Measurements from ENCODE around the gene GBX2. TPM values are rescaled to one million over a fixed set of nuclear protein-coding genes. Genes with fewer than 3 reads are reported as not detected.

The GBX2 gene
- polyA plus RNA-seq, 1 experiment = 0.11 TPM

- CTCF ChIA-PET = interaction anchor here (0.6 kb wide), 1 partner anchor 178 kb away, joined by 3 read pairs; no protein-coding TSS in a partner anchor
- no peak for DNase-seq (ENCODE audit: low read depth)
- Histone ChIP-seq H3K4me3 (ENCODE audit: low read depth, low read length) (no peak overlapping the region), H3K36me3 (ENCODE audit: control insufficient read depth, insufficient read depth, low read length) (no peaks in the 10 kb centered on the region; the same call in 1 of the 2 replicates), H3K27me3 (ENCODE audit: control insufficient read depth, insufficient read depth, low read length) (no peaks in the 10 kb centered on the region)
- POLR2A ChIA-PET = no interaction called here
- TF ChIP-seq CTCF (IDR thresholded peaks at IDR 0.05; ENCODE audit: insufficient read depth, low read depth, low read length) = no peak
Observed at GRCh38 chr2:236127010-236127409, 41.2 kb downstream of the GBX2 start.

DNA sequence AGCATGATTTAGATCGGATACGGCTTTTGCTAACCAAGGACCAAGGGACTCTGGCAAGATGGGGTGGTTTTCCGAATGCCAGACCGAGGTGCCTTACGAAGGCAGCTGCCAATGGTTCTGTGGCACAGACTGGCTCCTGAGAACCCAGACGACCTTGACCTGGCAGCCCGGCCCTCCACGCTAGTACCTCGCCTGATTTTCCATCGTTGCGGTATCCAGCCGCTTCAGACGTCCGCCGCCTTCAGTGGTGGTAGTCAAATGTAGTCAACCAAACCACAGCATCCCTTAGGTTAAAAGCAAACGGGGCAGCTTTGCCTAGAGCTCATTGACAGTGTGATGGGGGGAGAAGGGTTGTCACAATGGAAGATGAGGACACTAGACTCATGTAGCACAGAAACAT is 42.6 kb downstream of the GBX2 start:
- no peaks in the 10 kb centered on the region for H3K27me3 ChIP-seq (ENCODE audit: control insufficient read depth, insufficient read depth, low read length)
- no peak for DNase-seq (ENCODE audit: low read depth)
- TF ChIP-seq CTCF (IDR thresholded peaks at IDR 0.05; ENCODE audit: insufficient read depth, low read depth, low read length) = no peak
- POLR2A ChIA-PET = no interaction called here
- H3K36me3 ChIP-seq (ENCODE audit: control insufficient read depth, insufficient read depth, low read length) = no peaks in the 10 kb centered on the region; the same call in 1 of the 2 replicates
- CTCF ChIA-PET = interaction anchor here (1.1 to 1.2 kb wide), 2 partner anchors 17 to 45 kb away, joined by 3 to 4 read pairs; no protein-coding TSS in a partner anchor
- no peak overlapping the region for H3K4me3 ChIP-seq (ENCODE audit: low read depth, low read length)

DNA sequence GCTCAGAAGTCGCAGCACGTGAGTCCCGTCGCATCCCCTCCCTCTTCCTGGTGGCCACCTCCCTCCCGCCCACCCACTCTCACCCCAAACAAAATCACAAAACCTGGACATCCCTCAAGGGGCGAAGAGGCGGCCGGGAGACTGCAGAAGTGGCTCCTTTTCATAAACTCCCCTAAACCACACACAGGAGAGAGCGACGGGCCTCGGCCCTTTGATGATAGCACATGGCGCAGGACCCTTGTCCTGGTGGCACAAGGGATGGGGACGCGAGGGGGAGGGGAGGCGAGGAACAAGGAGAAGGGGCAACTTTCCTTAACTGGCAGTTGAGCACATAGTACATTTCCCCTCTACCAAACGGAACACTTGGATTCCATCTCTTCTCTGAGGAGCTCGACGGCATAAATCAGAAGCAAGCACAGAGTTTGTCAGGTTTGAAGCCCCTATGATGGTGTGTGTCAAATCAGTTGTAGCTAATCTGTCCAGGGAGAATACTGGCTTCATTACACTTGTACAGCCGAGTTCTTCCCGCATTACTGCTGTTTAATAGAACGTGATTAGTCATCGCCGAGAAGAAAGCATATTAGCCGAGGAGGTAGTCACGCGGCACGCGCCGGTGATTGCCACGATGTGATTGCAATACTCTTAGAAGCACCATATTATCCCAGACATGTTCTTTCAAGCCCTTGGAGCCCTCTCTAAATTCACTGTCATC is 43.8 kb downstream of the GBX2 start:
- no peak overlapping the region for H3K4me3 ChIP-seq (ENCODE audit: low read depth, low read length)
- ChIA-PET CTCF (no interaction called here), POLR2A (no interaction called here)
- H3K36me3 ChIP-seq (ENCODE audit: control insufficient read depth, insufficient read depth, low read length) = no peaks in the 10 kb centered on the region; the same call in 1 of the 2 replicates
- no peak for DNase-seq (ENCODE audit: low read depth)
- TF ChIP-seq CTCF (IDR thresholded peaks at IDR 0.05; ENCODE audit: insufficient read depth, low read depth, low read length) = no peak
- no peaks in the 10 kb centered on the region for H3K27me3 ChIP-seq (ENCODE audit: control insufficient read depth, insufficient read depth, low read length)

GRCh38 chr2:236123716-236124115 is 44.5 kb downstream of the GBX2 start:
- Histone ChIP-seq H3K27me3 (ENCODE audit: control insufficient read depth, insufficient read depth, low read length) (no peaks in the 10 kb centered on the region), H3K4me3 (ENCODE audit: low read depth, low read length) (no peak overlapping the region), H3K36me3 (ENCODE audit: control insufficient read depth, insufficient read depth, low read length) (no peaks in the 10 kb centered on the region; the same call in 1 of the 2 replicates)
- DNase-seq (ENCODE audit: low read depth) = no peak
- CTCF ChIA-PET = interaction anchor here (0.6 kb wide), 1 partner anchor 39 kb away, joined by 3 read pairs; no protein-coding TSS in a partner anchor
- no peak for TF ChIP-seq CTCF (IDR thresholded peaks at IDR 0.05; ENCODE audit: insufficient read depth, low read depth, low read length)
- POLR2A ChIA-PET = no interaction called here

DNA sequence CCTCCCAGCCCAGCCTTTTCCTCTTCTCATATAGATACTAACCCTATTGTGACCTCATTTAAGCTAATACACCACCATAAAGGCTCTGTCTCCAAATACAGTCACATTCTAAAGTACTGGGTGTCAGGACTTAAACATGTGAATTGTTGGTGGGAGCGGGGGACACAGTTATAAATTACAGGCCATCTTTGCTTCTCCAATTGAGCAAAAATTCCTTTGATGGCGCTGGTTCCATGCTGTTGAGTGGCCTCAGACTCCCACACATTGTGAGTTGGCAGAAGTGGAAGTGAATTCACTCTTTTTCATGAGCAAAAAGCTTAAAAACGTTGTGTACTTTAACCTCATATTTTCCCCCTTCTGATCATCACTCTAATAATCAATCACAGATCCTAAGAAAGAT is 46.0 kb downstream of the GBX2 start:
- ChIA-PET POLR2A (no interaction called here), CTCF (no interaction called here)

More for the DNA sequence above, 46.0 kb downstream of the GBX2 start:
- DNase-seq (ENCODE audit: low read depth) = no peak
- TF ChIP-seq CTCF (IDR thresholded peaks at IDR 0.05; ENCODE audit: insufficient read depth, low read depth, low read length) = no peak
- no peak overlapping the region for H3K4me3 ChIP-seq (ENCODE audit: low read depth, low read length)
- H3K36me3 ChIP-seq (ENCODE audit: control insufficient read depth, insufficient read depth, low read length) = no peaks in the 10 kb centered on the region; the same call in 1 of the 2 replicates
- H3K27me3 ChIP-seq (ENCODE audit: control insufficient read depth, insufficient read depth, low read length) = no peaks in the 10 kb centered on the region

All from BJ (cell line).